Lung microvascular endothelial cell (primary cell): ENCODE data around the gene NUP160. TPM values are rescaled to one million over a fixed set of nuclear protein-coding genes. Genes with fewer than 3 reads are reported as not detected.
"Not testable (repeated sequence)": the region's sequence is repeated elsewhere in the genome, so short reads cannot be mapped to it uniquely, and the experiment has no call there.

ENCODE experiments used
- DNase-seq, 2 donors: peaks; one replicate each; pipeline versions ENCODE4 v3.0.0 to v3.0.0-alpha.2; 2010; ENCODE audit warnings: low read depth in 2 of 2
- total RNA-seq: library from RNA; depleted of rRNA; stranded (reverse); fragments of >200 nt; gene quantifications from 2 replicates; pipeline ENCODE4 v1.2.1, GENCODE V29; 2014

NUP160 gene
- total RNA-seq, 1 donor from 2014 or later, result 14.9 TPM

GRCh38 chr11:47797633-47798032 lies 50.5 kb downstream of the NUP160 start:
- peak; percentile 5 to 56 for DNase-seq

- no peak for DNase-seq
Measured at GRCh38 chr11:47791774-47792430, 56.2 kb downstream of the NUP160 start.

GRCh38 chr11:47790017-47790416 lies 58.1 kb downstream of the NUP160 start:
- not testable (repeated sequence) for DNase-seq

GRCh38 chr11:47788181-47788580 lies 60.0 kb downstream of the NUP160 start:
- peak; percentile 7 to 72 for DNase-seq

GRCh38 chr11:47786373-47786772 lies 61.8 kb downstream of the NUP160 start:
- DNase-seq, result peak in 1 of 2 donors; percentile 16

- no peak for DNase-seq
Measured at GRCh38 chr11:47784785-47785381, 63.3 kb downstream of the NUP160 start.

GRCh38 chr11:47783087-47783610 lies 65.0 kb downstream of the NUP160 start:
- DNase-seq, result no peak

GRCh38 chr11:47778878-47779483 lies 69.2 kb downstream of the NUP160 start:
- no peak for DNase-seq

- DNase-seq, result no peak
Measured at GRCh38 chr11:47775240-47775869, 72.8 kb downstream of the NUP160 start.

- no peak for DNase-seq
Measured at GRCh38 chr11:47773882-47774281, 74.3 kb downstream of the NUP160 start.

- not testable (repeated sequence) for DNase-seq
Measured at GRCh38 chr11:47769556-47769955, 78.6 kb downstream of the NUP160 start.

GRCh38 chr11:47768101-47768612 lies 80.0 kb downstream of the NUP160 start:
- peak; percentile 68 to 90 for DNase-seq

GRCh38 chr11:47766509-47767227 lies 81.5 kb downstream of the NUP160 start:
- peak; percentile 79 to 83 for DNase-seq

- no peak for DNase-seq
Measured at GRCh38 chr11:47765086-47765485, 83.1 kb downstream of the NUP160 start.

GRCh38 chr11:47759291-47759690 lies 88.9 kb downstream of the NUP160 start:
- DNase-seq, result not testable (repeated sequence)

GRCh38 chr11:47756208-47756607 lies 91.9 kb downstream of the NUP160 start:
- DNase-seq, result no peak

- DNase-seq, result no peak
Measured at GRCh38 chr11:47750725-47751124, 97.4 kb downstream of the NUP160 start.

GRCh38 chr11:47742494-47742893 lies 105.7 kb downstream of the NUP160 start:
- not testable (repeated sequence) for DNase-seq

GRCh38 chr11:47737817-47738216 lies 110.3 kb downstream of the NUP160 start:
- DNase-seq, result not testable (repeated sequence)

- no peak for DNase-seq
Measured at GRCh38 chr11:47732271-47732670, 115.9 kb downstream of the NUP160 start.

GRCh38 chr11:47731475-47731874 lies 116.7 kb downstream of the NUP160 start:
- no peak for DNase-seq
